HG02763 (cell line): ENCODE data around the gene SLC2A4RG.

ENCODE experiments used
- ATAC-seq: cut with Tn5 transposase; IDR thresholded peaks from one replicate; pipeline ENCODE4 v1.9.1; 2021; ENCODE audit warnings: mild to moderate bottlenecking, moderate library complexity; ENCODE audit not compliant: unreplicated experiment

SLC2A4RG gene

GRCh38 chr20:63698739-63699465 lies 40.7 kb upstream of the SLC2A4RG start:
- ATAC-seq: no peak

- ATAC-seq: no peak
Observed at GRCh38 chr20:63699466-63700198, 39.9 kb upstream of the SLC2A4RG start.

GRCh38 chr20:63700199-63701050 lies 39.2 kb upstream of the SLC2A4RG start:
- ATAC-seq: no peak

- no peak for ATAC-seq
Observed at GRCh38 chr20:63701051-63701328, 38.6 kb upstream of the SLC2A4RG start.

GRCh38 chr20:63701329-63702035 lies 38.1 kb upstream of the SLC2A4RG start:
- no peak for ATAC-seq

GRCh38 chr20:63702036-63702665 lies 37.4 kb upstream of the SLC2A4RG start:
- ATAC-seq: no peak

GRCh38 chr20:63702751-63703470 lies 36.7 kb upstream of the SLC2A4RG start:
- no peak for ATAC-seq

GRCh38 chr20:63703471-63703975 lies 36.1 kb upstream of the SLC2A4RG start:
- no peak for ATAC-seq

- ATAC-seq: no peak
Observed at GRCh38 chr20:63703976-63704748, 35.4 kb upstream of the SLC2A4RG start.

GRCh38 chr20:63704749-63705117 lies 34.8 kb upstream of the SLC2A4RG start:
- ATAC-seq: no peak

- no peak for ATAC-seq
Observed at GRCh38 chr20:63705232-63706026, 34.1 kb upstream of the SLC2A4RG start.

GRCh38 chr20:63706027-63706695 lies 33.4 kb upstream of the SLC2A4RG start:
- no peak for ATAC-seq

- ATAC-seq: peak; percentile 12
Observed at GRCh38 chr20:63706852-63707557, 32.6 kb upstream of the SLC2A4RG start.

- ATAC-seq: peak; percentile 45
Observed at GRCh38 chr20:63707558-63708300, 31.8 kb upstream of the SLC2A4RG start, which contains the start of the genes ARFRP1 and ZGPAT. Gene ARFRP1 (minus strand): TSS chr20:63707976. CDS start chr20:63707091, 885 bp downstream. Gene ZGPAT (plus strand): TSS chr20:63708039. CDS start chr20:63708581, 542 bp downstream.

GRCh38 chr20:63708301-63709148 lies 31.1 kb upstream of the SLC2A4RG start:
- ATAC-seq: peak; percentile 11
